SK-N-SH treated with all-trans-retinoic acid at 6 μM for 48 hours (cell line): ENCODE results near the gene DNAH3.

Experiments
- RARB ChIP-seq: fragments of 250-450 bp; sonication (Bioruptor Pico); IDR thresholded peaks from 2 replicates; pipeline ENCODE4 v1.8.0; 2021; ENCODE audit warnings: mild to moderate bottlenecking, moderate library complexity
- ZNF70 ChIP-seq: fragments of 450-650 bp; formaldehyde crosslinking; IDR thresholded peaks from 2 replicates; pipeline ENCODE4 v1.5.0; 2020; ENCODE audit warnings: mild to moderate bottlenecking, moderate library complexity
- TF ChIP-seq, protein P1 (sequence below): fragments of 250-450 bp; sonication (Bioruptor Pico); IDR thresholded peaks from 2 replicates; pipeline ENCODE4 v1.8.0; 2020; ENCODE audit warnings: mild to moderate bottlenecking, moderate library complexity, borderline replicate concordance
- TF ChIP-seq, protein P2 (sequence below): fragments of 250-450 bp; sonication (Bioruptor Pico); IDR thresholded peaks from 2 replicates; pipeline ENCODE4 v1.5.0; 2020; ENCODE audit warnings: mild to moderate bottlenecking, moderate library complexity
- TF ChIP-seq, protein P3 (sequence below): fragments of 250-450 bp; sonication (Bioruptor Pico); IDR thresholded peaks from 2 replicates; pipeline ENCODE4 v1.8.0; 2021; ENCODE audit warnings: low read depth, mild to moderate bottlenecking, moderate library complexity, borderline replicate concordance

DNA sequence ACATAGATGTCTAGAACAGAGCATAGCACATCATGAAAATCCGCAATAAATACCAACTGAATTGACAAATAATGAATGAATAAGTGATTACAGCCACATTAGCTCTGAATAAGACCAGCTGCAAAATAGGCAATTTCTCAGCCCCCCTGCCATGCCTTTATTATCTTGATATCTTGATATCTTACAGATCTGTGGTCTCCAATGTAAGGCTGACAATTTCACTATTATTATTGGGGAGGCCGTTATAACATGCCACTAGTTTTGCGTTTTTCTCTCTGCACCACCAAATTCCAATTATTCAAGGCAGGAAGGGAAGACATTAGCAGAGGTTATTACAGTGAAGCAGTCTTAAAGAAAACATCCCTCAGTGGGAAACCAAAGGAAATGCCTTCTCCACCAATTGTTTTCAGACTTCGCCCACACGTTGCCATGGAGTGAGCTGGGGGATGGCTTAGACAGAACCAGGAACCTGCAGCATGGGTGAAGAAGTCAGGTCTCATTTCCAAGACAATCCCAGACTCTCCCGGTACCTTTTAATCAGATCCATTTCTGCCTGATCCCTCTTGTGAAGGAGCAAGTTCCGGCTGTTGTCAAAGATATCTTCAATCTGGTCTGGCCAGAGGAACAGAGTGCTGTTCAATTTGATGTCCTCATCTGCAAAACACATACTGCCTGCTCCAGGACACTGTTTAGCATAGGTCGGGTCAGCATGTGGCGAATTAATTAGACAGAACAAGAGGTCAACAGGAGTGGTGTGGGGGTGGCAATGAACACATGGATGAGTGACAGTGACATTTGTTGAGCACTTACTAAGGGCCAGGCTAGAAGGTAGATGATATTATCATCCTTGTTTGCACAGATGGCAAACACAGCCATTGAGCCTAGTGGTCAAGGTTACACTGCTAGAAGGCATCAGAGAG is 46.4 kb downstream of the DNAH3 start:
- TF ChIP-seq ZNF70 (CRISPR knock-in tag) (no peak), RARB (CRISPR knock-in tag) (no peak)
- TF ChIP-seq, protein P1, sequence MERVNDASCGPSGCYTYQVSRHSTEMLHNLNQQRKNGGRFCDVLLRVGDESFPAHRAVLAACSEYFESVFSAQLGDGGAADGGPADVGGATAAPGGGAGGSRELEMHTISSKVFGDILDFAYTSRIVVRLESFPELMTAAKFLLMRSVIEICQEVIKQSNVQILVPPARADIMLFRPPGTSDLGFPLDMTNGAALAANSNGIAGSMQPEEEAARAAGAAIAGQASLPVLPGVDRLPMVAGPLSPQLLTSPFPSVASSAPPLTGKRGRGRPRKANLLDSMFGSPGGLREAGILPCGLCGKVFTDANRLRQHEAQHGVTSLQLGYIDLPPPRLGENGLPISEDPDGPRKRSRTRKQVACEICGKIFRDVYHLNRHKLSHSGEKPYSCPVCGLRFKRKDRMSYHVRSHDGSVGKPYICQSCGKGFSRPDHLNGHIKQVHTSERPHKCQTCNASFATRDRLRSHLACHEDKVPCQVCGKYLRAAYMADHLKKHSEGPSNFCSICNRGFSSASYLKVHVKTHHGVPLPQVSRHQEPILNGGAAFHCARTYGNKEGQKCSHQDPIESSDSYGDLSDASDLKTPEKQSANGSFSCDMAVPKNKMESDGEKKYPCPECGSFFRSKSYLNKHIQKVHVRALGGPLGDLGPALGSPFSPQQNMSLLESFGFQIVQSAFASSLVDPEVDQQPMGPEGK (CRISPR knock-in tag) = no peak
- TF ChIP-seq, protein P2, sequence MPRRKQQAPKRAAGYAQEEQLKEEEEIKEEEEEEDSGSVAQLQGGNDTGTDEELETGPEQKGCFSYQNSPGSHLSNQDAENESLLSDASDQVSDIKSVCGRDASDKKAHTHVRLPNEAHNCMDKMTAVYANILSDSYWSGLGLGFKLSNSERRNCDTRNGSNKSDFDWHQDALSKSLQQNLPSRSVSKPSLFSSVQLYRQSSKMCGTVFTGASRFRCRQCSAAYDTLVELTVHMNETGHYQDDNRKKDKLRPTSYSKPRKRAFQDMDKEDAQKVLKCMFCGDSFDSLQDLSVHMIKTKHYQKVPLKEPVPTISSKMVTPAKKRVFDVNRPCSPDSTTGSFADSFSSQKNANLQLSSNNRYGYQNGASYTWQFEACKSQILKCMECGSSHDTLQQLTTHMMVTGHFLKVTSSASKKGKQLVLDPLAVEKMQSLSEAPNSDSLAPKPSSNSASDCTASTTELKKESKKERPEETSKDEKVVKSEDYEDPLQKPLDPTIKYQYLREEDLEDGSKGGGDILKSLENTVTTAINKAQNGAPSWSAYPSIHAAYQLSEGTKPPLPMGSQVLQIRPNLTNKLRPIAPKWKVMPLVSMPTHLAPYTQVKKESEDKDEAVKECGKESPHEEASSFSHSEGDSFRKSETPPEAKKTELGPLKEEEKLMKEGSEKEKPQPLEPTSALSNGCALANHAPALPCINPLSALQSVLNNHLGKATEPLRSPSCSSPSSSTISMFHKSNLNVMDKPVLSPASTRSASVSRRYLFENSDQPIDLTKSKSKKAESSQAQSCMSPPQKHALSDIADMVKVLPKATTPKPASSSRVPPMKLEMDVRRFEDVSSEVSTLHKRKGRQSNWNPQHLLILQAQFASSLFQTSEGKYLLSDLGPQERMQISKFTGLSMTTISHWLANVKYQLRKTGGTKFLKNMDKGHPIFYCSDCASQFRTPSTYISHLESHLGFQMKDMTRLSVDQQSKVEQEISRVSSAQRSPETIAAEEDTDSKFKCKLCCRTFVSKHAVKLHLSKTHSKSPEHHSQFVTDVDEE (CRISPR knock-in tag) = no peak
- TF ChIP-seq, protein P3, sequence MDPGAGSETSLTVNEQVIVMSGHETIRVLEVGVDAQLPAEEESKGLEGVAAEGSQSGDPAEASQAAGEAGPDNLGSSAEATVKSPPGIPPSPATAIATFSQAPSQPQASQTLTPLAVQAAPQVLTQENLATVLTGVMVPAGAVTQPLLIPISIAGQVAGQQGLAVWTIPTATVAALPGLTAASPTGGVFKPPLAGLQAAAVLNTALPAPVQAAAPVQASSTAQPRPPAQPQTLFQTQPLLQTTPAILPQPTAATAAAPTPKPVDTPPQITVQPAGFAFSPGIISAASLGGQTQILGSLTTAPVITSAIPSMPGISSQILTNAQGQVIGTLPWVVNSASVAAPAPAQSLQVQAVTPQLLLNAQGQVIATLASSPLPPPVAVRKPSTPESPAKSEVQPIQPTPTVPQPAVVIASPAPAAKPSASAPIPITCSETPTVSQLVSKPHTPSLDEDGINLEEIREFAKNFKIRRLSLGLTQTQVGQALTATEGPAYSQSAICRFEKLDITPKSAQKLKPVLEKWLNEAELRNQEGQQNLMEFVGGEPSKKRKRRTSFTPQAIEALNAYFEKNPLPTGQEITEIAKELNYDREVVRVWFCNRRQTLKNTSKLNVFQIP (CRISPR knock-in tag) = no peak
